GM19238 (cell line): ENCODE data around the gene EYS.
"Not testable (repeated sequence)": the region's sequence is repeated elsewhere in the genome, so short reads cannot be mapped to it uniquely, and the experiment has no call there.

ENCODE experiments used
- DNase-seq: peaks from one replicate; pipeline ENCODE4 v3.0.0; 2011; ENCODE audit warnings: low spot score; ENCODE audit not compliant: insufficient read length

EYS gene

GRCh38 chr6:63923139-63923739, 1783.8 kb downstream of the EYS start:
- DNase-seq: peak; percentile 3

GRCh38 chr6:63919556-63920110, 1787.4 kb downstream of the EYS start:
- no peak for DNase-seq

GRCh38 chr6:63912887-63913286, 1794.1 kb downstream of the EYS start:
- DNase-seq: no peak

- DNase-seq: no peak
Measured at GRCh38 chr6:63910863-63911551, 1796.0 kb downstream of the EYS start.

- no peak for DNase-seq
Measured at GRCh38 chr6:63904650-63905248, 1802.3 kb downstream of the EYS start.

- DNase-seq: no peak
Measured at GRCh38 chr6:63899550-63899949, 1807.5 kb downstream of the EYS start.

GRCh38 chr6:63897952-63898351, 1809.1 kb downstream of the EYS start:
- DNase-seq: no peak

GRCh38 chr6:63897459-63897858, 1809.6 kb downstream of the EYS start:
- DNase-seq: no peak

GRCh38 chr6:63888416-63888815, 1818.6 kb downstream of the EYS start:
- DNase-seq: no peak

GRCh38 chr6:63887804-63888203, 1819.2 kb downstream of the EYS start:
- DNase-seq: not testable (repeated sequence)

- no peak for DNase-seq
Measured at GRCh38 chr6:63887002-63887751, 1819.8 kb downstream of the EYS start.

- DNase-seq: no peak
Measured at GRCh38 chr6:63886341-63886740, 1820.7 kb downstream of the EYS start.

- no peak for DNase-seq
Measured at GRCh38 chr6:63883597-63883996, 1823.4 kb downstream of the EYS start.

GRCh38 chr6:63882208-63882607, 1824.8 kb downstream of the EYS start:
- no peak for DNase-seq

GRCh38 chr6:63881791-63882190, 1825.2 kb downstream of the EYS start:
- no peak for DNase-seq

GRCh38 chr6:63872233-63872632, 1834.8 kb downstream of the EYS start:
- no peak for DNase-seq

- DNase-seq: no peak
Measured at GRCh38 chr6:63868351-63868750, 1838.7 kb downstream of the EYS start.

GRCh38 chr6:63864671-63865318, 1842.2 kb downstream of the EYS start:
- no peak for DNase-seq

GRCh38 chr6:63864061-63864460, 1843.0 kb downstream of the EYS start:
- DNase-seq: no peak

- no peak for DNase-seq
Measured at GRCh38 chr6:63862486-63863198, 1844.4 kb downstream of the EYS start.

- no peak for DNase-seq
Measured at GRCh38 chr6:63859528-63859927, 1847.5 kb downstream of the EYS start.
